Measurements from ENCODE around the gene DCANP1.
A peak's percentile ranks its signal among the peaks of the same experiment; 100 is the strongest.

Gene DCANP1

DNA sequence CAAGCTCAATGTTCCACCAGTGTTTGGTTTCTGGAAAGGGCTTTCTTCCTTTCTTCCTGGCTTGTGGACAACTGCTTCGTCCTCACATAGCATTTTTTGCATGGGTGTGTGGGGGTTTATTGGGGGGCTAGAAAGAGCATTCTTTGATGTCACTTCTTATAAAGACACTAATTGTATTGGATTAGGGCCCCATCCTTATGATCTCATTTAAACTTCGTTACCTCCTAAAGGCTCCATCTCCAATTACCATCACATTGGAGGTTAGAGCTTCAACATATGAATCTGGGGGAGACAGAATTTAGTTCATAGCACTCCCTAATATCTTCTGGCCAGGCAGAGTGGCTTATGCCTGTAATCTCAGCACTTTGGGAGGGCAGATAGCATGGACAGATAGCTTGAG lies 42.1 kb downstream of the DCANP1 start:
- no peak for DNase-seq

DNA sequence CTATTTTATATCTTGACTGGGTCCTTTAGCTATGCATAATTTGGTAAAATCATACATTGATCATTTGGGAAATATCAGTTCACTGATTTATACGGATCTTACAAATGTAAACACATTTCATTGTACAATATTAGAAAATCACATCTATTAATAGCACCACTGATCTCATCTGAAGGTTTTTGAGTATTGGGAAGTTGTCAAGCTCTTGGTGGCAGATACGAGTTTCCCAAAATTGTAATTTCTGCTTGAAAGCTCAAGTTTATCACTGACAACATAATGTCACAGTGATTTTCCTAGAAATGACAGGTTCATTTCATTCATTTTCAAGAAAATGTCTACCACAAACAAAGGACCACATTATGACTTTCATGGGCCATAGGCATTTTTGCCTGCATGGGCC lies 45.1 kb downstream of the DCANP1 start:
- DNase-seq = no peak

DNA sequence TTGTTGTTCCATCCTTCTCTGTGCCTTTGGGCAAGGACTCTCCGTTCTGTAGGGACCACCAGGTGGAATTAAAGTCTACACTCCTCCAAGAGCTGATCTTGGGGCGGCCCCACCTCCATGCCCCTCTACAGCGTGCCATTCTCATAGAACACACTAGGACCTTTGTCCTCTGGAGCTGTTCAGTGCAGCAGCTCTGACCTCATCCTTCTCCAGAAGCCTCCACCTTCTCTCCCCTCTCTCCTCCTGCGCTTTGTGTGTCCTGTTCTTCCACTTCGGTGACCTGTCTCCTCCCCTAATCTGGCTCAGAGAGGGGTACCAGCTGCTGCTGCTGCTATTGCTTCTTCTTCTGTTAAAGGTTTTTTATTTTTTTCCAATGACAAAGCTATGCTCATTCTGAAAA lies 46.3 kb downstream of the DCANP1 start:
- DNase-seq = no peak

DNA sequence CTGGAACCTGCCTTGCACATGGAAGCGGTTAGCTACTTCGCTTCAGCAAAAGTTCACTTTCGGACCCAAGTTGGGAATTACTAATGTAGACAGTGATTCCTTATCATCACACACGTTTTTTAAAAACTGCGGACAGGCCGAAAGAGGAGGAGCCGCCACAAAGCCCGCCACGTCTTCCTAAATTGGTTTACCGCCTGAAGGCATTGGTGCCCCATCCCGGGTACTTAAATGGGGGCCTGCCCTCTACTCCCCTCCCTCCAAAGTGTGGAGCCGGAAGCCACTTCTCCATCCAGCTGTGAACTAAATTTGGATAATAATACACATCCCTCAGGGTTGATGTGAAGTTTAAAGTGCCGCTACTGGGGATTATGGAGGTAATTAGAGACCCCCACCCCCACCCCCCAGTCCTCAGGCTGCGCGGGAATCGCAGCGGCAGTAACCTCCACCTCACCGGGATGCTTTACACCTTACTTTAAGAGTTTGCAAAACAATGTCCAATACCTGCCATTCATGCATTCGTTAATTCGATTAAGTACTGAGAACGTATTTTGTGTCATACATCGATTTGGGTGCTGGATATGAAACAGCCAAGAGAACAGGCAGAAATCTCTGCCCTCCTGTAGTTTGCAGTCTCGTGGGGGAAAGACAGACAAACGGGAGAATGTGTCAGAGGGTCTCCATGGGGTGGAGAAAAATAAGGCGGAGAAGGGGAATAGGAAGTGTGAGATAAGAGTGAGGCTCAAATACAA lies 47.2 kb downstream of the DCANP1 start:
- DNase-seq = peak in 1 of 2 donors; percentile 14

DNA sequence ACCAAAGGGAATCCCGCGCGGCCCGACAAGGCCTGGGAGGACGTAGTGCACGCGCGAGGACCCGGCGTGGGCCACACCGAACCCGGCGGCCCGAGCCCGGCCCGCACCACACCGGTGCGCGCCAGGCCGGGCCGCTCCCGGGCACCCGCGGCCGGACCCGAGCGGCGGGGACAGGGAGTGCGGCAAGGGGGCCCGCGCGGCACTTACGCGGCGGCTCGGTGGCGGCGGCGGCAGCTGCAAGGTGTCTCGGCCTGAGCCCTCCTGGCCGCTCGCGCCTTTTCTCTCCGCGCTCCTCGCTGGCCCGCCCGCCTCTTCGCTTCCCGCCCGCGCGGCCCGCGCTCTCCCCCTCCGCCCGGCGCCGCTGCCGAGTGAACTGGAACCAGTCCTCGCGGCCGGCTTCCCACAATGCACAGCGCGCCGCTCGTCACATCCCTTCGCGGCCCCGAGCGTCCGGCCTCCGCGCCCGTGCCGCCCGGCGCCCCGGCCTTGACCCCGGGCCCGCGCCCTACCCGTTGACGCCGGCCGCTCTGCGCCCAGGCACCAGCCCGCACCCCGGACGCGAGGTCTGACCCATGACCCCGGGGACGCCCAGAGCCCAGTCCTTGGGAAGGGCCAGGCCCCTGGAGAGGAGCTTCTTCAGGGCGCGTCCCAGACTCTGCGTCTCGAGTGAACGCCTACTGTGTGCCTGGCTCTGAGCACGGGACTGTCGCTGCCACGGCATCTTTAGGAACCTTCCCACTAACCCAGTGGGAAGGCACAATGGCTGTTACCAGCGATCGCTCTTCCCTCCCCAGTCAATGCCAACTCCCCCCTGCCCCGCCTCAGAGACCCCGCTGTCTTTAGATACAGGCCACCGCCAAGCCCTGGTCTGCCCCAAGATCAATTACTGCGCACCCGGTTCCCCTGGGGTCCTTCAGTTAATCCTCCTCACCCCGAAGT lies 48.0 kb downstream of the DCANP1 start, which contains the start of gene MACROH2A1:
Gene MACROH2A1, minus strand, starts transcription at position 377 of the 939 bp plus-strand sequence. CDS start 10,138 bp downstream, outside the sequence.
- peak; percentile 85 to 88 for DNase-seq

DNA sequence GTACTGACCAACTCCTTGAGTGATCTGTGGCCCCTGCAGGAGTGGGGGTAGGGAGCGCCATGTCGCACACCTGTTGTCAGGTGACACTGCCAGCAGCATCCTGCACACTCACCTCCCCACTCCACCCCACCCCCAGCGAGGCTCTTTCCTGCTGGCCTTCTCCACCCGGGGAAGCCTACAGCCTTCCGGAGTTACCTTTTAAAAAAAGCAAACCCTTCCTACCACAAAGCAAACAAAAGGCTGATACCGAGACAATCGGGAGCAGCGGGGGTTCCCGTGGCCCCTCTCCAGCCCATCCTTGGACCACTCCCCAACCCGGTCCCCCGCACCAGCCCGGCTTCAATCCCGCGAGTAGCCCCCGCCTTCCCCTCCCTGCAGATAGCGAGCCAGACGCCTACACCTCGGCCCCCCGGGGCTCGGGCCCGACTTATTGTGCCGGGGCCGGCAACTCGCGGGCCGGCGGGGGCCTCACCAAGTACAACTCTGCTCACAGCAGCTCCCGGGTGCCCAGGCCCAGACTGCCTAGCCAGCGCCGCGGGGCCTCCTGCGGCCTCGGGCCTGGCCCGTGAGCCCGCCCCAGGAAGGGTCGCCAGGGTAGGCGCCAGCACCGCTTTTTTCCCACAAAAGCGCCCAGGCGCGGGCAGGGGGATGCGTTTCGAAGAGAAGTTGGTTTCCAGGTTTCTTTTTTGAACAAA lies 48.8 kb downstream of the DCANP1 start:
- peak; percentile 48 to 57 for DNase-seq

DNA sequence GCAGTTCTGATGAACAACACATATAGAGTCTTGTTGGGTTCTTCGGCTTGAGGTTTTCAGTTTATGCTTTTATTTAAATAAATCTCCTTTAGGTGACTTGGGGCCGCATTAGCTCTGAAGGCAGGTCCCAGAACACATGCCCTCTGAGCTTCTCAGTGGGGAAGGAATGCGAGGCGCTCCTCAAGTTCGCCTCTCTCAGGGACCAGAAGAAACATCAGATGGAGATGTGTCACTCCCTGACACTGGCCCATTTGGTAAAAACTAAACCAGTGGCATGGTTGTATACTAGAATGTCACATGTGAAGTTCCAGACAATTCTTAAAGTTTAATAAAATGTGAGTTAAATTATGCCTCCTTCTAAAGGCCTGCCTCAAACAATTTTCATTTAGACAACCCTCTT lies 50.1 kb downstream of the DCANP1 start:
- no peak for DNase-seq

DNA sequence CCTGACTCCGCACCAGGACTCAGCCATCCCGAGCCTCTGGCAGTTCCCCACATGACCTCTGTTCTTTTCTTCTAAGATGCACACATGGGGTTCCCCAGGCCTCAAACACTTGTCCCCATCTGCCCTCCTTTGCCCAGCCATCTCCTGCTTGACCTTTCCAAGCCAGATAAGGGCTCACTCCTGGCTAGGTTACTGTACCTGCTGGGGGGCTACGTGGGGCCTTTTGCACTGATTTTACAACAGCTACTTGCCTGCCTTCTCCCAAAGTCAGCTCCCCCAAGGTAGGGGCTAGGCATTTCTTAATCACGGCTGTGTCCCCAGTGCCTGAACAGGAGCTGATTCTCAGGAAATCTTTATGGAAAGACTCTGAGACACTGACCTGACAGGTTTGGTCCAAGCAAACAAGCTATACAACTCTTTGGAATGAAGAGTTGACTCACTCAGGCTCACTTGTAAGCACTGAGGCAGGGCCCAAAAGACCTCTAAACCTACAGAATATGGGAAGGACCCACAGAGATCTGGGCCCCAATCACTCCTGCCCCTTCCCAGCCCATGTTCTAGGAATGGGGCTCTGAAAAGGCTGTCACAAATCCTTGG lies 50.6 kb downstream of the DCANP1 start:
- no peak for DNase-seq

DNA sequence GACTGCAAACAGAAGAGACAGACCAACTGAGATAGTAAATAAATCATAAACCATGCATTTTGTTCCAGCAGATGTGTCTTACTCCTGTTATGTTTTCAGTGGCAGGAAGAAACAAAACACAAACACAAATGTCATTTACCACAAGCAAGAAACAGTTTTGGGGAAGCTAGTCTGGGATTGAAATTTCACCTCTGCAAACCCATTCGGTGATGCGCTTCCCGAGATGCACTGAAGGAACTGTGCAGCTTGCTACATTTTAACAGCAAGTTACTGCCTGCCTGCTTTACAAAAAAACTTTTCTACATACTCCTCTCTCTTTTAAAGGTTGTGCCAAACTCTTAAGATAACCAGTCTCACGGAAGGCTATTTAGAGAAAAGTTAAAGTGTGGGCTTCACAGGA lies 51.3 kb downstream of the DCANP1 start:
- DNase-seq = no peak

DNA sequence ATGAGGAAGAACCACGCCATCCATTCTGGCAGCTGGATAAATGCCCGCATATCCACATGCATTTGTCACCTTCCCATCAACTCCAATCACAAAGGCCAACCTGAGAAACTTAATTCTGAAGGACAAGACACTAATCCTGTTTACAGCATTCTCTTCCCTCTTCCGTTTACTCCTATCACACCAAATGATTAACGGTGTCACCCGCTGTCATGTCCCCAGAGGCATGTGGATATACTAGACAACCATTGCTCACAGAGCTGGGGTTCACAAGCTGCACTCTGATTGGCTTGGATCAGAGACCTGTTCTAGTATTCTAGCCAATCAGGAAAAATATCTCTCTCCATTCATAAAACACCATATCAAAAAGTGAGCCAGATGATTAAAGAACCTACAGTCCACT lies 51.7 kb downstream of the DCANP1 start:
- DNase-seq = no peak

All from stimulated activated CD4-positive, alpha-beta T cell treated with anti-CD3 and anti-CD28 coated beads, Interleukin-2, amount 100 ng/mL, for 24 hours (primary cell).